ENCODE measurements around the gene SLCO1B1. TPM values are rescaled to one million over a fixed set of nuclear protein-coding genes. Genes with fewer than 3 reads are reported as not detected.
A peak's percentile ranks its signal among the peaks of the same experiment; 100 is the strongest.

The SLCO1B1 gene
- total RNA-seq, 2 experiments from 2014 or later: not detected

GRCh38 chr12:21151184-21151583, 20.2 kb downstream of the SLCO1B1 start:
- peaks cover 1% of the 10 kb centered on the region for H3K9me3 Mint-ChIP-seq
- DNase-seq: no peak
- H3K27ac Mint-ChIP-seq: no peak overlapping the region
- no peak for ATAC-seq
- intact Hi-C loops (cut with micrococcal nuclease): no loop called here
- POLR2A ChIA-PET: no interaction called here
- no peak overlapping the region for H3K4me3 Mint-ChIP-seq
- no peaks in the 10 kb centered on the region for H3K36me3 Mint-ChIP-seq (ENCODE audit: low read depth)
- TF ChIP-seq, protein P1, sequence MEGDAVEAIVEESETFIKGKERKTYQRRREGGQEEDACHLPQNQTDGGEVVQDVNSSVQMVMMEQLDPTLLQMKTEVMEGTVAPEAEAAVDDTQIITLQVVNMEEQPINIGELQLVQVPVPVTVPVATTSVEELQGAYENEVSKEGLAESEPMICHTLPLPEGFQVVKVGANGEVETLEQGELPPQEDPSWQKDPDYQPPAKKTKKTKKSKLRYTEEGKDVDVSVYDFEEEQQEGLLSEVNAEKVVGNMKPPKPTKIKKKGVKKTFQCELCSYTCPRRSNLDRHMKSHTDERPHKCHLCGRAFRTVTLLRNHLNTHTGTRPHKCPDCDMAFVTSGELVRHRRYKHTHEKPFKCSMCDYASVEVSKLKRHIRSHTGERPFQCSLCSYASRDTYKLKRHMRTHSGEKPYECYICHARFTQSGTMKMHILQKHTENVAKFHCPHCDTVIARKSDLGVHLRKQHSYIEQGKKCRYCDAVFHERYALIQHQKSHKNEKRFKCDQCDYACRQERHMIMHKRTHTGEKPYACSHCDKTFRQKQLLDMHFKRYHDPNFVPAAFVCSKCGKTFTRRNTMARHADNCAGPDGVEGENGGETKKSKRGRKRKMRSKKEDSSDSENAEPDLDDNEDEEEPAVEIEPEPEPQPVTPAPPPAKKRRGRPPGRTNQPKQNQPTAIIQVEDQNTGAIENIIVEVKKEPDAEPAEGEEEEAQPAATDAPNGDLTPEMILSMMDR (IDR thresholded peaks at IDR 0.05): no peak
- no peaks in the 10 kb centered on the region for H3K27me3 Mint-ChIP-seq
- no peaks in the 10 kb centered on the region for H3K4me1 Mint-ChIP-seq (ENCODE audit: low read depth)
- CTCF ChIA-PET: no interaction called here

DNA sequence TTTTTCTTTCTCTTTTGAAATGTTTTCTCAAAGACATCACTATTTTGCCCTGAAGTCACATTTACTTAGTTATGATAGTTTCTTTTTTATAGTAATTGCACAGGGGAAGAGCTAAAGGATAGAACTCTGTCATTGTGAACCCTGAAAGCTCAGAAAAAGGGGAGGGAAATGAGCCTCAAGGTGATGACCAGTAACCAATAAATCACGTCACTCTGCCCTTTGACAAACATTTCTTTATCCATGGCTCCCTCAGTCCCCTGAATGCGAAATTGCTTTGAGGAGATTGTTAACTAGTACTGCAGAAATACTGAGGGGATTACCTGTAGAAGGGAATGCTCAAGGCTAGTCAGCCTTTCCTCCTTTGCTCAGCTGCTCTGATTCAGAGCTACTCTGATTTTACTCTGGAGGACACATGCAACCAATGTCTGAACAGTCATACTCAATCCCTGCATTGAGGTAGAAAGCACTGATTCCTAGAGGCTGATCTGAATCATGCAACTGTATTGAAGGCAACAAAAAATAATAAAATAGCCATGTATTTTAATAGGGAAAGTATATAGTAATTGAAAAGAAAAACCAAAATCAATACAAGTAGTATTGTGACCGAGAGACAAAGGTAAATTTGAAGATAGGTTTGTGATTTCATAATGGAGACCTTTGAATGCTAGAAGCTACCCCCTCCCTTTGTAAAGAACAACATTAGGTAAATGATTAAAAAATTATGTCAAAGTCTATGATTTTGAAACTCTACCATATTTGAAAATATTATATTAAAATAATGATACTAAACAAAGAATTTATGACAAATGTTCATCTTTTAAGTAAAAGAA, 24.7 kb downstream of the SLCO1B1 start:
- intact Hi-C loops (cut with micrococcal nuclease): no loop called here
- no peaks in the 10 kb centered on the region for H3K9me3 Mint-ChIP-seq
- ATAC-seq (no peak), DNase-seq (no peak)
- no peaks in the 10 kb centered on the region for H3K4me1 Mint-ChIP-seq (ENCODE audit: low read depth)
- CTCF ChIA-PET: no interaction called here
- TF ChIP-seq, protein P1 (IDR thresholded peaks at IDR 0.05): no peak
- POLR2A ChIA-PET: no interaction called here
- H3K27me3 Mint-ChIP-seq: no peaks in the 10 kb centered on the region
- H3K36me3 Mint-ChIP-seq (ENCODE audit: low read depth): no peaks in the 10 kb centered on the region
- no peak overlapping the region for H3K4me3 Mint-ChIP-seq
- no peak overlapping the region for H3K27ac Mint-ChIP-seq

DNA sequence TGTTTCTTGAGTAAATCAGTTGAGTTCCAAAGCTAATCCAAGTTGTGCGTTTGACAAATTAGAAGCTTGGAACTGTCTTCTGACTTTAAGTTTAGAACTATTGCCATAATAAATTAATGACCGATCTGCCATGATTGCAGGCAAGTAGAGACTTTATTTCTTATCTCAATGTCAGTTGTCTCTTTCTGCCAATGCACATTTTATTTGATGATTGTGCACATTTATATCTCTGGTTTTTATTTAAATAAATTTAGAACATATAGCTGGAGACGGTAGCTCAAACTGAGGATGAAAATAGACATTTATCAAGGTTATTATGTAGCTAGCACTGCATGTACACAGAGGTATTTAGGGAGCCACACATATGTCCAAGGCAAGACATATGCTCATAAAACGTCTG, 34.1 kb downstream of the SLCO1B1 start:
- Mint-ChIP-seq H3K36me3 (ENCODE audit: low read depth) (no peaks in the 10 kb centered on the region), H3K4me3 (no peak overlapping the region), H3K27me3 (no peaks in the 10 kb centered on the region), H3K4me1 (ENCODE audit: low read depth) (no peaks in the 10 kb centered on the region), H3K27ac (no peak overlapping the region), H3K9me3 (peaks cover 4% of the 10 kb centered on the region)
- ChIA-PET CTCF (no interaction called here), POLR2A (no interaction called here)
- TF ChIP-seq, protein P1 (IDR thresholded peaks at IDR 0.05): no peak
- ATAC-seq (no peak), DNase-seq (no peak)
- intact Hi-C loops (cut with micrococcal nuclease): loop anchor here (10.0 kb wide), 1 partner anchor 520 kb away; no protein-coding TSS in a partner anchor

DNA sequence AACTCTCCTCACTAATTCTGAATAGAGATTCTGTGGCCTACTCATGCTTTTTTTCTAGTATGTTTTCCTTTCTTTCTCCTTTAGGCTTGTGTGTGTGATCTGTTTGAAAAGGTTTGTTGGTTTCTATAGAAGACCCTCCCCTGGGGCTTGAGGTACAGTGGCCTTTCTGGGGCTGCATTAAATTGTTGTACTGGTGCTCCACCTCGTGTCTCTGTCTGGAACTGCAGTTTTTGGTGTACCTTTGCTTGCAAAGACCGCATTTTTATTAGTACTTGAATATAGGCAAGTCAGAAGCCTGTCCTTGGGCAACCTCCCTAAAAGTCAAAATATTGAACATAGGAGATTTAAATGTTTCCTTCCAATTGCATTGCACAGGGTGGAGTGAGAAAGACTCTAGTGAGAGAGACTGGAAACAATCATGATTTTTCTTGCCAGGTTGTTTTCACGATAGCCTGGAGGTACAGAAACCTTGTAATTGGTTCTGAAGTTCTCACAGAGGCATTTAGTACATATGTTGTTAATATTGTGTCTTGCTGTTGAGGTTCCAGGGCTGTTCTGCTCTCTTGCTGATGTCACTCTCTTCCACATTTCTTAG, 39.0 kb downstream of the SLCO1B1 start:
- H3K27ac Mint-ChIP-seq: no peak overlapping the region

More for the DNA sequence above, 39.0 kb downstream of the SLCO1B1 start:
- DNase-seq: peak; percentile 43
- ChIA-PET CTCF (no interaction called here), POLR2A (no interaction called here)
- Mint-ChIP-seq H3K4me3 (no peak overlapping the region), H3K36me3 (ENCODE audit: low read depth) (no peaks in the 10 kb centered on the region), H3K4me1 (ENCODE audit: low read depth) (no peaks in the 10 kb centered on the region), H3K9me3 (peaks cover 4% of the 10 kb centered on the region), H3K27me3 (no peaks in the 10 kb centered on the region)
- intact Hi-C loops (cut with micrococcal nuclease): loop anchor here (10.0 kb wide), 2 partner anchors 225 to 525 kb away; no protein-coding TSS in a partner anchor
- ATAC-seq: peak; percentile 45
- TF ChIP-seq, protein P1 (IDR thresholded peaks at IDR 0.05): peak; percentile 78

Measured in activated CD8-positive, alpha-beta T cell treated with anti-CD3 and anti-CD28 coated beads for 36 hours (primary cell).